Cerebellar cortex (tissue), 1 donor: ENCODE measurements around the gene PAX5.
"Not testable (repeated sequence)": the region's sequence is repeated elsewhere in the genome, so short reads cannot be mapped to it uniquely, and the experiment has no call there.

Source experiments
- DNase-seq: peaks from one replicate; pipeline ENCODE4 v3.0.0-alpha.2; 2015; ENCODE audit warnings: low spot score

PAX5 gene

DNA sequence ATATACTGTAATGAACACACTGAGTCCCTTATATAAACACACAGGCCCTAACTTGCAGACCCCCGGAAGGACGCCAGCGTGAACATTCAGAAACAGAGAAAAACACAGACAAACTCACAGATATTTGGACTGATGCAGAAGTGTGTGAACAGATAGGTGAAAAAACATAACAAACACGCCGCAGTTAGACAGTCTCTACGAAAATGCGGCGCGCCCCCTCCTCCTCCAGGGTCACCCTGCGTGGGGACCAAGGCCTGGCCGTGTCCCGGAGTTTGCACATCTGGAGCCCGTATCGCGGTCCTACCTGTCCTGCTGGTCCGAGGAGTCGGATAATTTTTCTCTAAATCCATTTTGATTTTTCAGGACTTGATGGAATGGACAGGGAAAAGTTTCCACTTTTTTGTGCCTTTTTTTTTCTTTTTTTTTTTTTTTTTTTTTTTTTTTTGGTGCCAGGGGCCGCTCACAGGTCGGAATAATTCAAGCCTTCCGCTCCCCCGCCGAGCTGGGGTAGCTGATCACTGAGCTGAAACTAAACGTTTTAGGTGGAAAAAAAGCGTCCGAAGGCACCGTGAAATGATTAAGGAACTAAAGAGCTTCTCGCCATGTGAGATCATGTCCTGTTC is at the start of gene PAX5:
Gene PAX5 (minus strand): TSS at position 587 of the 623 bp plus-strand sequence. CDS start 237 bp downstream, at position 350.
- no peak for DNase-seq

- no peak for DNase-seq
Measured at GRCh38 chr9:37083654-37084053, 49.6 kb upstream of the PAX5 start.

DNA sequence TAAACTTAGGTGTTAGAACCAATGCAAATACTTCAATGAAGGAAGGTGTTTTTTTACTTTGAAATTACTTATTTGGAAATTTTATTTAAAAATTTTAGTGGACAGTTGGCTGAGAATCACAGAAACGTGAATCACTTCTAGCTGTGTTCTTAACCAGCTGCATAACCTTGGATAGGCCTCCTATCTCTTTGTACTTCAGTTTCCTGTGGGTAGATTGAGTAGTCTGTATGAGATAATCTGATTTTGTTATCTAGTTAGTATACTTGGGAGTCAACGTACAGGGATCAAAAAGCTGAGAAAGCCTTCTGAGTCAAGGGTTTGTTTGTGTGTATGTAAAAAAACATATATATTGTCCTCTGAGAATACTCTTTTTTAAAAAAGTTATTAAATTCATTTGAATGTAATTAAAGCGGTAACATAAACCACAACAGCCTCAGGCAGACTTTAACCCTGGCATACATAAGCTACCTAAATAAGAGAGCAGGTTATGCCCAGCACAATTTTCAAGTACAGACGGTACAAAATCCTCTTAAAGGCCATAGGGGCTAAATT is 48.2 kb upstream of the PAX5 start:
- no peak for DNase-seq

DNA sequence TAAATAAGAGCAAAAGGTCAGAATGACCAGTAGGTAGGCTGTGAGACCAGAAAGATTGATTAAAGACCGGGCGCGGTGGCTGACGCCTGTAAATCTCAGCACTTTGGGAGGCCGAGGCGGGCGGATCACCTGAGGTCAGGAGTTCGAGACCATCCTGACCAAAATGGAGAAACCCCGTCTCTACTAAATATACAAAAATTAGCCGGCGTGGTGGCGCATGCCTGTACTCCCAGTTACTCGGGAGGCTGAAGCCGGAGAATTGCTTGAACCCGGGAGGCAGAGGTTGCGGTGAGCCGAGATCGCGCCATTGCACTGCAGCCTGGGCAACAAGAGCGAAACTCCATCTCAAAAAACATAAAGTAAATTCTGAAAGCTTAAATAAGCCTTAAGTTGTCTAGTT is 47.4 kb upstream of the PAX5 start:
- not testable (repeated sequence) for DNase-seq

- peak; percentile 31 for DNase-seq
Measured at GRCh38 chr9:37080165-37080628, 46.1 kb upstream of the PAX5 start.

- DNase-seq: peak; percentile 96
Measured at GRCh38 chr9:37079370-37080164, 45.5 kb upstream of the PAX5 start.

- DNase-seq: not testable (repeated sequence)
Measured at GRCh38 chr9:37074790-37075189, 40.7 kb upstream of the PAX5 start.

GRCh38 chr9:37066139-37066725 is 32.2 kb upstream of the PAX5 start:
- DNase-seq: no peak

GRCh38 chr9:37062336-37062735 is 28.3 kb upstream of the PAX5 start:
- DNase-seq: no peak

- no peak for DNase-seq
Measured at GRCh38 chr9:37061768-37062167, 27.7 kb upstream of the PAX5 start.

DNA sequence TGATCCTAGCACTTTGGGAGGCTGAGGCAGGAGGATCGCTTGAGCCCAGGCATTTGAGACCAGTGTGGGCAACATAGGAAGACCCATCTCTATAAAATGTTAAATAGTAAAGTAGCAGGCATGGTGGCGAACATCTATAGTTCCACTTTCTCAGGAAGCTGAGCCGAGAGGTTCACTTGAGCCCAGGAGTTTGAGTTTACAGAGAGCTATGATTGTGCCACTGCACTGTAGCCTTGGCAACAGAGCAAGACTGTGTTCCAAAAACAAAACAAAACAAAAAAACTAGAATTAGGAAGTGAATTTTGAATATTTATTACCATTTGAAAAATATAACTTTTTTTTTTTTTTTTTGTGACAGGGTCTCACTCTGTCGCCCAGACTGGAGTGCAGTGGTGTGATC is 26.8 kb upstream of the PAX5 start:
- DNase-seq: no peak

DNA sequence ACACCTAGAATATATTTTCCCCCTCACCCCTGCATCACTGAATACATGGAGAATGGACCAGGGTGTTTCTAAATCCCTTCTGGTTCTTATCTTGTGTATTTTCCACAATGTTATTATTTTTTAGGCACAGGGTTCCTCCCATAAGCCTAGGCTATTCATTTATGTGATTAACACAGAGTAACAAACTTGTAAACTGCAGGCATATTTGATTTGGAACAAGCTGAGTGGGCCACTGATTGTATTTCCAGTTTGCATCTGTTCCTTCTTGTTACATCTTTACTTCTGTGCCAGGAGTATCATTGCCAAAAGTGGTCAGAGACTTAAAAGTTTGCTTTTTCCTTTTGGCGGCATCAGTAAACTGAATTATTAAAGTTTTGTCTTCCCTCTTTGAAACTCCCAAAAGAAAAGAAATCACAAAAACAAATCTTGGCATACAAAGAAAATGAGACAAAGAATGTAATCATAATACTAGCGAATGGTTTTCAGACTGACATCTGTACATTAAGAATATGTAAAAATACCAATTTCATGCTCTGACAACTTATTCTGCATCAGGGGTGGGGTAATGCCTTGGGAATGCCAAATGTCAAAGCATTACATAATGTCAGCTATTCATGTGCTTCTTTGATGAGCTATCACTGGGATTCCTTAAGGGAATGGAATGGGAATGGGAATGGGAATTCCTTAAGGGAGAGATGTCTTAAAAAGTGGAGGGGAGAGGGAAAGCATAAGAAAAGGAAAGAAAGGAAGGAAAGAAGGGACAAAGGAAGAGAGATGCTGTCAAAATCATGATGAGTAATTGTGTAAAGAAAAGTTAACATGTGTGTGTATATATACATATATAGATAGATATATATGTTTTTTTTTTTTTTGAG is 22.2 kb upstream of the PAX5 start:
- no peak for DNase-seq

DNA sequence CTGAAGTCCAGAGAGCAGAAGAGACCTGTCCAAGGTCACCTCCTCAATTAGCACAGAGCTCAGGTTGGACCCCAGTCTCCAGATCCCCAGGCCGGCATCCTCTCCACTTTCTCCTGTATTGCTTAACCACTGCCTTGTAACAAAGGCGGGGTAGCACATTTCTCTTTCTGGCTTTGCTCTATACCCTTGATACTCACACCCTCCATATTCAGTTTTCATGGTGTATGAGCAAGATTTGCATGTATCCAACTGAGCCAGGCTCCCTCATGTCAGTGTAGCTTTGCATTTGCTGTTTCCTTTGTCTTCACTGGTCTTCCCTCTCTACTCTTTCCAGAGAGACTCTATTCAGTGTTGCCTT is 20.3 kb upstream of the PAX5 start:
- not testable (repeated sequence) for DNase-seq

GRCh38 chr9:37053684-37054362 is 19.8 kb upstream of the PAX5 start:
- DNase-seq: no peak

DNA sequence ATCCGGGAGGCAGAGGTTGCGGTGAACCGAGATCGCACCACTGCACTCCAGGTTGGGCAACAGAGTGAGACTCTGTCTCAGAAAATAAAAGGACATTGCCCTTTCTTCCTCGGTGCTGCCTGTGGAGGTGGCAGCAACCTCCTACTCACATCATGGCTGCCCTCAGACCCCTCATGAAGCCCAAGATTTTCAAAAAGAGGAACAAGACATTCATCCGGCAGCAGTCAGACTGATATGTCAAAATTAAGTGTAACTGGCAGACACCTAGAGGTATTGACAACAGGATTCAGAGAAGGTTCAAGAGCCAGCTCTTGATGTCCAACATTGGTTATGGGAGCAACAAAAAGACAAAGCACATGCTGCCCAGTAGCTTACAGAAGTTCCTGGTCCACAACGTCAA is 12.6 kb upstream of the PAX5 start:
- DNase-seq: no peak

- no peak for DNase-seq
Measured at GRCh38 chr9:37042421-37042820, 8.4 kb upstream of the PAX5 start.

DNA sequence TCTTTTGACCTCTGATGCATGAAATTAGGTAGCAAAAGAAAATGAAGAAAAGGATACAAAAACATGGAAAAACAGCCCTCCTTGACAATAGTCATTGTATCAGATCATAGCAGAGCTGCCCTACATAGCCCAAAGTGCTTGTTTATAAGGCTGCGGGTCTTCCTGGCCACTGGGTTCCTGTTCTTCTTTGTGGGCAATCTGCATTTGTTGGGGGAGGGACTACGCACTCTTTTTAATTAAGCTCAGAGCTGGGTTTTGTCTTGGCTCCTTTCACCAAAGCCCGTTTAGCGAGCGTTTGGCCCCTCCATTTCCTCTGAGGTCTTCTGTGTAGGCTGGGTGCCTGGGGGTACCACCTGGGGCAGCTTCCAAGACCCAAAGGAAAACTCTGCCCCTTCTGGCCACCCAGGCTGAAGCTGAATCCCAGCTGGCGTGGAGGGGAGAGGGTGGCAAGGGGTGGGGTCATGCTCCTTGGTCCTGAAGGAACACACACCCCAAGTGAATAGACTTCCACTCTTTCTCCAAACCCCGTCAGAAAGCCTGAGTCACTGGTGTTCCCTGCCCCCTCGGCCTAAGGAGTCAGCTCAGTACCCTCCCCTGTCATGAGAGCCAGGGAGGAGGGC is 6.5 kb upstream of the PAX5 start:
- DNase-seq: no peak

- no peak for DNase-seq
Measured at GRCh38 chr9:37038943-37039464, 4.9 kb upstream of the PAX5 start.

DNA sequence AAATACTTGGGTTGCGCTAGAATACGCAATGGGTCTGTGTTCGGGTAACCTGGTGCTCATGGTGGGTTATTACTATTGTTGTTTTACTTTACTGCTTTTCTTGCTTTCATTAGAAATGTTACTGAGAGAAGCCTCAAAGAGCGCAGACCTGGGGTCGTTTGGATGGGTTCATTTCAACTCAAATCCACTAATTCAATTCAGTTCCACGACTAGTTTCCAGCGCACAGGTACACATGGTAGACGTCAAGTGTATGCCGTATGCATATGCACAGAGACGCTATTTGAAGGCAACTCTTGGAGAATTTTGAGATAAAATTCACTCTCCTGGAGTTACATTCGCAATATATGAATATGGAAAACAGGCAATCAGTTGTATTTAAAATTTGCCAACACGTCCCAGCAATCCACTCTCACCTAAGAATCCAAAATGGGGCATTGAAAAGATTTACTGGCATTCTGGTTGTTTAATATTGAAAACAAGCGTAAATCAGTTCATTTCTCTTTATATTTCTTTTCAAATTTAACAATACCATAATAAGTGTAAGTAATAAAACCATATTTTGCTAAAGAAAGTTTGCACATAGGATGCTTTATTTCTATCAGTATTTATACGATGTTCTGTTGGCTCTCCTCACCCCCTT is 4.4 kb upstream of the PAX5 start:
- DNase-seq: no peak
